ENCODE results near the gene TMEM121.

- no peak for TF ChIP-seq CTCF (IDR thresholded peaks at IDR 0.05; ENCODE audit: low read depth, low read length)
- no peak; the same call in none of the 2 replicates for TF ChIP-seq EZH2phosphoT487 (IDR thresholded peaks at IDR 0.05; ENCODE audit: low read depth)
Measured at GRCh38 chr14:105477660-105478397, 48.6 kb upstream of the TMEM121 start.

Data from OCI-LY3 (cell line).